GM20431 (cell line): ENCODE results near the gene WDFY1.

ENCODE experiments used
- in situ Hi-C: fragments of 300-500 bp; cut with MseI, MboI; formaldehyde crosslinking; loops from one replicate; pipeline ENCODE4 v1.15.0; 2020; ENCODE audit warnings: low sequenced_read_pairs; ENCODE audit not compliant: unreplicated experiment

The WDFY1 gene

DNA sequence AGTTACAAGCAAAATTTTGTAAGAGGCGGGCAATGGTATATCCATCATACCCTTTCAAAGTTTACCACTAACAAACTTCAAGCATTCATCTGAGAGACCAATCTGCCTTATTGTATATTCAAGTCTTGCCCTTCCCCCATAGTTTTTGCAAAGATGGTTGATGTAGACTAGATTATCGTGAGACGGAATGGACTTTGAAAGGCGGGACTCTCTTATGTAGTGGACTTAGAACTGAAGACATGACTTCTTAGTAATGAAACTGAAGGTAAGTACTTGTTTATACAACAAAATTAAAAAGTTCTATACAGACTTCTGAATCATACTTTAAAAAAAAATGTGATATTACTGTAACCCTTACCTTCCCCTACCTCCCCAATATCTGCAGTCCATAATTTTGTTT lies 118.1 kb downstream of the WDFY1 start:
- in situ Hi-C loops: no loop called here
